Neuronal stem cell (in vitro differentiated cells): ENCODE measurements around the gene SLC3A2.

ENCODE experiments used
- DNase-seq: peaks from one replicate; pipeline ENCODE4 v3.0.0-alpha.2; 2013; ENCODE audit warnings: low spot score
- H2AFZ ChIP-seq: one replicate; pipeline ENCODE4 v1.6.1; 2013; ENCODE audit warnings: mild to moderate bottlenecking, low read length, inconsistent platforms
- H2AK5ac ChIP-seq: 2 replicates; pipeline ENCODE4 v1.6.1; 2013; ENCODE audit warnings: low read depth, mild to moderate bottlenecking, inconsistent platforms, low read length, moderate library complexity, mixed read lengths
- H2BK120ac ChIP-seq: 2 replicates; pipeline ENCODE4 v1.6.1; 2013; ENCODE audit warnings: low read depth, mild to moderate bottlenecking, inconsistent platforms, low read length, moderate library complexity, mixed read lengths
- H2BK12ac ChIP-seq: one replicate; pipeline ENCODE4 v1.6.1; 2013; ENCODE audit warnings: low read length, inconsistent platforms
- H2BK15ac ChIP-seq: 2 replicates; pipeline ENCODE4 v1.6.1; 2013; ENCODE audit warnings: mild to moderate bottlenecking, low read length, inconsistent platforms, mixed read lengths
- H2BK5ac ChIP-seq: one replicate; pipeline ENCODE4 v1.6.1; 2013; ENCODE audit warnings: inconsistent platforms, mild to moderate bottlenecking, low read length, moderate library complexity
- H3K14ac ChIP-seq: one replicate; pipeline ENCODE4 v1.6.1; 2013; ENCODE audit warnings: low read length, inconsistent platforms
- H3K18ac ChIP-seq: 2 replicates; pipeline ENCODE4 v1.6.1; 2013; ENCODE audit warnings: low read length, inconsistent platforms
- H3K23ac ChIP-seq: 2 replicates; pipeline ENCODE4 v1.6.1; 2013; ENCODE audit warnings: low read depth, mild to moderate bottlenecking, mixed read lengths, low read length, inconsistent platforms; ENCODE audit not compliant: poor library complexity
- H3K27ac ChIP-seq: replicated peaks from 3 replicates; pipeline ENCODE4 v1.5.1; 2013; ENCODE audit warnings: low read length, inconsistent platforms
- H3K27me3 ChIP-seq, 3 experiments: 2 replicates each; pipeline ENCODE4 v1.6.1; 2013; ENCODE audit warnings: low read length in 3 of 3, mild to moderate bottlenecking in 2 of 3, inconsistent platforms in 1 of 3, low read depth in 1 of 3, mixed read lengths in 1 of 3, moderate library complexity in 1 of 3; ENCODE audit not compliant: control insufficient read depth in 3 of 3, insufficient read depth in 3 of 3
- H3K36me3 ChIP-seq, 2 donors: replicated peaks in 1 of 2; 2 replicates each; pipeline ENCODE4 v1.6.1; 2013; ENCODE audit warnings: low read length in 2 of 2; ENCODE audit not compliant: control insufficient read depth in 2 of 2, insufficient read depth in 2 of 2
- H3K4ac ChIP-seq: 2 replicates; pipeline ENCODE4 v1.6.1; 2013; ENCODE audit warnings: inconsistent platforms, mild to moderate bottlenecking, low read length, moderate library complexity
- H3K4me1 ChIP-seq, 2 donors: 1 replicate in 1 of 2; 2 replicates in 1 of 2; pipeline ENCODE4 v1.6.1; 2013; ENCODE audit warnings: low read length in 2 of 2, low read depth in 1 of 2; ENCODE audit not compliant: control insufficient read depth in 2 of 2, insufficient read depth in 1 of 2
- H3K4me2 ChIP-seq: one replicate; pipeline ENCODE4 v1.6.1; 2013; ENCODE audit warnings: mild to moderate bottlenecking, low read length, inconsistent platforms; ENCODE audit not compliant: insufficient read depth, poor library complexity, severe bottlenecking
- H3K4me3 ChIP-seq, 2 donors: 2 replicates each; pipeline ENCODE4 v1.5.1; 2013; ENCODE audit warnings: low read length in 2 of 2, mild to moderate bottlenecking in 2 of 2, inconsistent platforms in 1 of 2, moderate library complexity in 1 of 2
- H3K79me1 ChIP-seq: one replicate; pipeline ENCODE4 v1.6.1; 2013; ENCODE audit warnings: low read depth, mild to moderate bottlenecking, inconsistent platforms, low read length, moderate library complexity
- H3K9ac ChIP-seq: one replicate; pipeline ENCODE4 v1.6.1; 2013; ENCODE audit warnings: mild to moderate bottlenecking, low read depth, low read length, inconsistent platforms; ENCODE audit not compliant: poor library complexity
- H3K9me3 ChIP-seq, 2 donors: replicated peaks in 1 of 2; 2 replicates each; pipeline versions ENCODE3 to v1.6.1; 2013; ENCODE audit warnings: low read length in 2 of 2, mild to moderate bottlenecking in 2 of 2, inconsistent platforms in 1 of 2, low read depth in 1 of 2, mixed read lengths in 1 of 2, moderate library complexity in 1 of 2; ENCODE audit not compliant: control insufficient read depth in 2 of 2, insufficient read depth in 1 of 2
- H4K8ac ChIP-seq: one replicate; pipeline ENCODE4 v1.6.1; 2013; ENCODE audit warnings: low read depth, mild to moderate bottlenecking, inconsistent platforms, low read length, moderate library complexity
- H4K91ac ChIP-seq: one replicate; pipeline ENCODE4 v1.6.1; 2013; ENCODE audit warnings: low read length, low read depth, mild to moderate bottlenecking, inconsistent platforms; ENCODE audit not compliant: poor library complexity
- WGBS, 2 donors: extraction: QIAGEN DNeasy Blood & Tissue Kit; methylation state at CpG; one replicate each; pipeline ENCODE4 v1.1.7; 2013; ENCODE audit warnings: missing lambda C conversion rate in 2 of 2, mixed read lengths in 1 of 2; ENCODE audit not compliant: insufficient read length in 2 of 2, insufficient replicate concordance in 1 of 2; ENCODE audit errors: extremely low coverage in 2 of 2; 5-methylcytosine and 5-hydroxymethylcytosine counted together

SLC3A2 gene

DNA sequence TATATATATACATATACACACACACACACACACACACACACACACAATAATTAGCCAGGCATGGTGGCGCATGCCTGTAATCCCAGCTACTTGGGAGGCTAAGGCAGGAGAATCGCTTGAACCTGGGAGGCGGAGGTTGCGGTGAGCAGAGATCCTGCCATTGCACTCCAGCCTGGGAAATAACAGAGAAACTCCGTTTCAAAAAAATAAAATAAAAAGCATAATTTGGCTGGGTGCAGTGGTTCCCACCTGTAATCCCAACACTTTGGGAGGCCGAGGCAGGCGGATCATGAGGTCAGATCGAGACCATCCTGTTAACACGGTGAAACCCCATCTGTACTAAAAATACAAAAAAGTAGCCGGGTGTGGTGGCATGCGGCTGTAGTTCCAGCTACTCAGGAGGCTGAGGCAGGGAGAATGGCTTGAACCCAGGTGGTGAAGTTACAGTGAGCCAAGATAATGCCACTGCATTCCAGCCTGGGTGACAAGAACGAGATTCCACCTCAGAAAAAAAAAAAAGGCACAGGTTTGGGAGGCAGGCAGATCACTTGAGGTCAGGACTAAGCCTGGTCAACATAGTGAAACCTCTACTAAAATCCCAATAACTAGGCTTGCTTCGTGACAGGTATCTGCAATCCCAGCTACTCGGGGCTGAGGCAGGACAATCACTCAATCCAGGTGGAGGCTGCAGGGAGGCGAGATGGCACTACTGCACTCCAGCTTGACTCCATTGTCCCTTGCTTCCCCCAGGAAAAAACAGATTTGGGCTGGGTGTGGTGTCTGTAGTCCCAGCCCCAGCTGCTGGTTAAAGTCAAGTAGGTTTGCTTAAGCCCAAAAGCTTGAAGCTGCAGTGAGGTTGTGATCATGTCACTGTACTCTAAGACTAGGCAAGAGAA, 29.5 kb upstream of the SLC3A2 start:
- Histone ChIP-seq H3K4ac (no peak overlapping the region), H4K91ac (no peak overlapping the region), H3K14ac (no peak overlapping the region), H3K27me3 (no peaks in the 10 kb centered on the region), H2BK5ac (no peak overlapping the region), H2BK12ac (no peak overlapping the region), H3K36me3 (peaks cover 28 to 44% of the 10 kb centered on the region in 2 donors), H4K8ac (no peak overlapping the region), H3K79me1 (no peaks in the 10 kb centered on the region), H3K9me3 (peaks cover 0 to 2% of the 10 kb centered on the region in 2 donors), H3K18ac (no peak overlapping the region), H3K4me2 (no peak overlapping the region), H3K9ac (no peak overlapping the region), H2BK120ac (no peak overlapping the region), H3K4me3 (no peak overlapping the region), H3K4me1 (peaks cover 8 to 15% of the 10 kb centered on the region in 2 donors), H3K23ac (no peak overlapping the region), H3K27ac (peak overlapping the region; percentile 10), H2AK5ac (no peak overlapping the region), H2AFZ (no peak overlapping the region), H2BK15ac (no peak overlapping the region)
- DNase-seq: no peak
- no CpG with 5 or more reads among the region's 15 CpGs for WGBS, 2 donors

DNA sequence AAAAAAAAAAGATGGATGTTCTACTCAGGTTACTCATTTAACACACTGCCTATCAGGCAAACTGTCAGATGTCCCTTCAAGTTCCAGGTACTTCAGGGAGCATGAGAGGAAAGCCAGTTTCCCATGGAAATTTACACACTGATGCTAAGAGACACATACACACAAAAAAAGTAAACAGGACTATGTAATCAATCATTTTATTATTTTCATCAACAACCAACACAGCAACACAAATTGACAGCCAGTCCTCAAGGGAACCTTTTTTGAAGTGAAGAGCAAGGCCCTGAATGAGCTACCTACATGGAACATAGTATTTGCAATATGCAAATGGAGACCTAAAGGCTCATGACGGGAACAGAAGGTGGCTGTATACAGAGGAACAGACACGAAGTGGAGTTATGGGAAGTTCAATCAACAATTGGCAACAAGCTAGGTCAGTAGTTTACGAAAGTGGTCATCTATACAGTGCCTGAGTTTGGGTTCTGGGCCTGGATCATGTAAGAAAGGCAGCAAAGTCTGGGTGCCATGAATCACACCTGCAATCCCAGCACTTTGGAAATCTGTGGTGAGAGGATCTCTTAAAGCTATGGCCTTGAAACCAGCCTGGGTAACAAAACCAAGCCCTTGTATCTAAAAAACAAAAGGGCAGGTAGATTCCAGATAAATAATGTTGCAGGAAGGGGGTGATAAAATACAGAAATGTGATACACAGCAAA, 28.7 kb upstream of the SLC3A2 start:
- WGBS, 2 donors: no CpG with 5 or more reads among the region's 3 CpGs

DNA sequence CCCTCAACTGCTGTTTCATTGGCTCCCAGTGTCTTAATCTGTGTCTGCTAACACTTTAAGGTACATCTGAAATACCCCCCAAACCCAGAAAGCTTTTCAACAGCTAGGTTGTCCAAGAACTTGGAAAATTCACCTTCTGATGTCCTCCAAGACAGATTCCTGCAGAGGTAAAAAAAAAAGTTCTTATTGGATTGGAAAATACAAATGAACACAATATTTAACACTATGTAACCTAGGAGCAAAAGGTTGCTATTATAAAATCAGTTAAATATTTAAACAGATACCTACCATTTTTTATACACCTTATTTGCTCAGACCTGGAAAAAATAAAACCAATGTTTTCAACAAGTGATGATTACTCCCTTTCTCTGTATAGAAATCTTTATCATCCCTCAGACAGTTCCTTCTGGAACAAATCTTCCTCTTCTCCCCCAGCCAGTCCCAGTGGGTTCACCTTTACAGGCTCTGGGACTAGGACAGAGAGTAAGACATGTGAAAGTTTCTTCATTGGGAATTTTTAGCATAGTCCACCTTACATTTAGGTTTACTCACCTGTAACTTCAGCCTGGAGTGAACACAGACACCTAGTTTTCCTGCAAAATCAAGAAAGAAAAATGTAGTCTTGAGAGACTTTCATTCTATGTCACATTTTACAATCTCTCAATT, 28.0 kb upstream of the SLC3A2 start:
- DNase-seq: no peak
- no peak overlapping the region for H2BK15ac ChIP-seq
- H2BK12ac ChIP-seq: no peak overlapping the region
- no peak overlapping the region for H2BK5ac ChIP-seq
- H3K27me3 ChIP-seq: no peaks in the 10 kb centered on the region
- peak overlapping the region in 1 of 2 donors; percentile 76 for H3K4me3 ChIP-seq
- H3K9ac ChIP-seq: no peak overlapping the region
- no peak overlapping the region for H2AFZ ChIP-seq
- peaks cover 28 to 44% of the 10 kb centered on the region in 2 donors for H3K36me3 ChIP-seq
- no peak overlapping the region for H4K8ac ChIP-seq
- H3K4me1 ChIP-seq: peaks cover 8 to 18% of the 10 kb centered on the region in 2 donors
- no peak overlapping the region for H3K23ac ChIP-seq
- no peak overlapping the region for H4K91ac ChIP-seq
- no peaks in the 10 kb centered on the region for H3K9me3 ChIP-seq
- H2AK5ac ChIP-seq: no peak overlapping the region
- no peak overlapping the region for H2BK120ac ChIP-seq
- H3K79me1 ChIP-seq: no peaks in the 10 kb centered on the region
- no peak overlapping the region for H3K14ac ChIP-seq
- no peak overlapping the region for H3K4me2 ChIP-seq
- no peak overlapping the region for H3K27ac ChIP-seq
- H3K4ac ChIP-seq: no peak overlapping the region
- no peak overlapping the region for H3K18ac ChIP-seq

More for the DNA sequence above, 28.7 kb upstream of the SLC3A2 start:
- Histone ChIP-seq H3K27ac (no peak overlapping the region), H2BK12ac (no peak overlapping the region), H3K27me3 (no peaks in the 10 kb centered on the region), H3K14ac (no peak overlapping the region), H3K4ac (no peak overlapping the region), H2BK120ac (no peak overlapping the region), H3K9ac (no peak overlapping the region), H3K79me1 (no peaks in the 10 kb centered on the region), H3K18ac (no peak overlapping the region), H2BK5ac (no peak overlapping the region), H3K36me3 (peaks cover 28 to 44% of the 10 kb centered on the region in 2 donors), H2AK5ac (no peak overlapping the region), H3K9me3 (no peaks in the 10 kb centered on the region), H2BK15ac (no peak overlapping the region), H3K4me3 (no peak overlapping the region), H2AFZ (no peak overlapping the region), H4K91ac (no peak overlapping the region), H4K8ac (no peak overlapping the region), H3K23ac (no peak overlapping the region), H3K4me2 (no peak overlapping the region), H3K4me1 (peaks cover 8 to 15% of the 10 kb centered on the region in 2 donors)
- no peak for DNase-seq
